Loucy (cell line): ENCODE data around the gene ADGRE1.

ENCODE experiments used
- H2AFZ ChIP-seq: fragments of 200-600 bp; sonication (generic); 2 replicates; pipeline ENCODE4 v1.6.0; 2016; ENCODE audit warnings: antibody characterized with exemption, mild to moderate bottlenecking, low read length, moderate library complexity
- H3F3A ChIP-seq: fragments of 200-600 bp; 2 replicates; pipeline ENCODE4 v1.6.0; 2016; ENCODE audit warnings: antibody characterized with exemption, low read depth, mild to moderate bottlenecking
- H3K27me3 ChIP-seq: fragments of 200-600 bp; sonication (generic); 2 replicates; pipeline ENCODE4 v1.6.1; 2014; ENCODE audit warnings: low read length, mild to moderate bottlenecking; ENCODE audit not compliant: insufficient read depth, poor library complexity, severe bottlenecking
- H3K36me3 ChIP-seq: fragments of 200-600 bp; sonication (generic); 2 replicates; pipeline ENCODE4 v1.6.1; 2016; ENCODE audit warnings: low read length; ENCODE audit not compliant: insufficient read depth
- H3K4me1 ChIP-seq: fragments of 200-600 bp; sonication (generic); 2 replicates; pipeline ENCODE4 v1.5.1; 2014; ENCODE audit warnings: low read length, mild to moderate bottlenecking; ENCODE audit not compliant: insufficient read depth, poor library complexity, severe bottlenecking
- H3K4me2 ChIP-seq: fragments of 200-600 bp; sonication (generic); 2 replicates; pipeline ENCODE4 v1.6.0; 2014; ENCODE audit warnings: antibody characterized with exemption, low read length, low read depth, mild to moderate bottlenecking; ENCODE audit not compliant: poor library complexity, severe bottlenecking
- H3K4me3 ChIP-seq: fragments of 200-600 bp; sonication (generic); 2 replicates; pipeline ENCODE4 v1.5.1; 2014; ENCODE audit warnings: low read length, mild to moderate bottlenecking, mixed read lengths; ENCODE audit not compliant: poor library complexity, severe bottlenecking
- H3K79me2 ChIP-seq: fragments of 200-600 bp; sonication (generic); 2 replicates; pipeline ENCODE4 v1.6.1; 2014; ENCODE audit warnings: low read length; ENCODE audit not compliant: insufficient read depth
- H3K9ac ChIP-seq: fragments of 200-600 bp; sonication (generic); 2 replicates; pipeline ENCODE4 v1.6.0; 2014; ENCODE audit warnings: mild to moderate bottlenecking, low read depth, low read length, moderate library complexity; ENCODE audit not compliant: poor library complexity, severe bottlenecking
- H3K9me2 ChIP-seq: fragments of 200-600 bp; sonication (generic); replicated peaks from 2 replicates; pipeline ENCODE4 v1.6.1; 2016; ENCODE audit warnings: low read depth, low read length, mixed read lengths
- H3K9me3 ChIP-seq: fragments of 200-600 bp; sonication (generic); 2 replicates; pipeline ENCODE4 v1.6.1; 2014; ENCODE audit warnings: mild to moderate bottlenecking, antibody characterized with exemption, low read length, low read depth; ENCODE audit not compliant: insufficient read depth
- H4K20me1 ChIP-seq: fragments of 200-600 bp; sonication (generic); 2 replicates; pipeline ENCODE4 v1.6.0; 2014; ENCODE audit warnings: antibody characterized with exemption, low read length, mild to moderate bottlenecking; ENCODE audit not compliant: insufficient read depth, poor library complexity, severe bottlenecking
- EZH2phosphoT487 ChIP-seq: fragments of 200-600 bp; IDR thresholded peaks from 2 replicates; pipeline ENCODE4 v1.6.1; 2018; ENCODE audit warnings: antibody characterized with exemption, mild to moderate bottlenecking, moderate library complexity, borderline replicate concordance
- TF ChIP-seq, protein P1 (sequence below): fragments of 200-600 bp; sonication (generic); conservative IDR thresholded peaks from 2 replicates; pipeline ENCODE4 v1.5.1; 2014; ENCODE audit warnings: mild to moderate bottlenecking, antibody characterized with exemption, low read length

ADGRE1 gene

DNA sequence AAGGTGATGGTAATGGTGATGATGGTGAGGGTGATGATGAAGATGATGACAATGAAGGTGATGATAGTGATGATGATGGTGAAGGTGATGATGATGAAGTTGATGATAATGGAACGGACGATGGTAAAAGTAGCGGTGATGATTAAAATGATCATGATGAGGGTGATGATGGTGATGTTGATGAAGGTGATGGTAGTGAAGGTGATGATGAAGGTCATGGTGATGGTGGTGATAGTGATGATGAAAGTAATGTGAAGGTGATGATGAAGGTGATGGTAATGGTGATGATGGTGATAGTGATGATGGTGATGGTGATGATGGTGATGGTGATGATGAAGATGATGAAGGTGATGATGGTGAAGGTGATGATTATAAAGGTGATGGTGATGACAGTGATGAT, 67.7 kb downstream of the ADGRE1 start:
- Histone ChIP-seq H3K4me2 (no peak overlapping the region), H3K36me3 (no peaks in the 10 kb centered on the region), H3K9me3 (no peaks in the 10 kb centered on the region), H4K20me1 (no peaks in the 10 kb centered on the region), H2AFZ (no peak overlapping the region), H3F3A (no peaks in the 10 kb centered on the region), H3K9me2 (no peaks in the 10 kb centered on the region), H3K4me1 (peaks cover 3% of the 10 kb centered on the region), H3K27me3 (no peaks in the 10 kb centered on the region), H3K79me2 (no peaks in the 10 kb centered on the region), H3K9ac (no peak overlapping the region), H3K4me3 (no peak overlapping the region)
- TF ChIP-seq, protein P1, sequence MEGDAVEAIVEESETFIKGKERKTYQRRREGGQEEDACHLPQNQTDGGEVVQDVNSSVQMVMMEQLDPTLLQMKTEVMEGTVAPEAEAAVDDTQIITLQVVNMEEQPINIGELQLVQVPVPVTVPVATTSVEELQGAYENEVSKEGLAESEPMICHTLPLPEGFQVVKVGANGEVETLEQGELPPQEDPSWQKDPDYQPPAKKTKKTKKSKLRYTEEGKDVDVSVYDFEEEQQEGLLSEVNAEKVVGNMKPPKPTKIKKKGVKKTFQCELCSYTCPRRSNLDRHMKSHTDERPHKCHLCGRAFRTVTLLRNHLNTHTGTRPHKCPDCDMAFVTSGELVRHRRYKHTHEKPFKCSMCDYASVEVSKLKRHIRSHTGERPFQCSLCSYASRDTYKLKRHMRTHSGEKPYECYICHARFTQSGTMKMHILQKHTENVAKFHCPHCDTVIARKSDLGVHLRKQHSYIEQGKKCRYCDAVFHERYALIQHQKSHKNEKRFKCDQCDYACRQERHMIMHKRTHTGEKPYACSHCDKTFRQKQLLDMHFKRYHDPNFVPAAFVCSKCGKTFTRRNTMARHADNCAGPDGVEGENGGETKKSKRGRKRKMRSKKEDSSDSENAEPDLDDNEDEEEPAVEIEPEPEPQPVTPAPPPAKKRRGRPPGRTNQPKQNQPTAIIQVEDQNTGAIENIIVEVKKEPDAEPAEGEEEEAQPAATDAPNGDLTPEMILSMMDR: no peak
- TF ChIP-seq EZH2phosphoT487: no peak

- Histone ChIP-seq H3K9me2 (no peaks in the 10 kb centered on the region), H4K20me1 (no peaks in the 10 kb centered on the region), H3K9me3 (no peaks in the 10 kb centered on the region), H3K27me3 (no peaks in the 10 kb centered on the region), H3F3A (no peaks in the 10 kb centered on the region), H3K4me1 (peaks cover 3% of the 10 kb centered on the region), H3K4me2 (no peak overlapping the region), H3K79me2 (no peaks in the 10 kb centered on the region), H2AFZ (no peak overlapping the region), H3K9ac (no peak overlapping the region), H3K36me3 (no peaks in the 10 kb centered on the region), H3K4me3 (no peak overlapping the region)
- TF ChIP-seq, protein P1: no peak
- TF ChIP-seq EZH2phosphoT487: no peak
These were observed 69.2 kb downstream of the ADGRE1 start for GRCh38 chr19:6956573-6956972.

- Histone ChIP-seq H3K4me1 (no peaks in the 10 kb centered on the region), H2AFZ (no peak overlapping the region), H3F3A (no peaks in the 10 kb centered on the region), H3K9me3 (no peaks in the 10 kb centered on the region), H3K27me3 (no peaks in the 10 kb centered on the region), H3K79me2 (no peaks in the 10 kb centered on the region), H3K36me3 (no peaks in the 10 kb centered on the region), H3K9me2 (no peaks in the 10 kb centered on the region), H3K4me3 (no peak overlapping the region), H3K4me2 (no peak overlapping the region), H4K20me1 (no peaks in the 10 kb centered on the region), H3K9ac (no peak overlapping the region)
- TF ChIP-seq, protein P1: no peak
- TF ChIP-seq EZH2phosphoT487: no peak
These were observed 71.4 kb downstream of the ADGRE1 start for GRCh38 chr19:6958791-6959190.
